A549 (cell line): ENCODE measurements around the gene YPEL1. TPM values are rescaled to one million over a fixed set of nuclear protein-coding genes. Genes with fewer than 3 reads are reported as not detected.

Source experiments
- ATAC-seq, 2 experiments: fragments of 200-7000 bp in 1 of 2; fragments of >200 bp in 1 of 2; cut with Nextera tagmentation in 1 of 2; cut with Tn5 transposase in 1 of 2; 3 replicates each; pipeline versions ENCODE4 v1.8.0 to v1.9.1; 2018 to 2020; ENCODE audit warnings: mild to moderate bottlenecking in 1 of 2, moderate library complexity in 1 of 2
- CTCF ChIA-PET: fragments of 300-600 bp; sonication (Branson Sonifier 250); formaldehyde crosslinking; extraction: SDS; loops from one replicate; lab custom pipeline; 2021; ENCODE audit warnings: antibody characterized with exemption, inconsistent platforms; lab: Yijun Ruan, JAX
- POLR2A ChIA-PET: fragments of 350-600 bp; formaldehyde crosslinking; extraction: SDS; loops from one replicate; lab custom pipeline; 2021; ENCODE audit warnings: antibody characterized with exemption, inconsistent platforms; lab: Yijun Ruan, JAX
- DNase-seq, 2 experiments: peaks; one replicate each; pipeline versions ENCODE4 v3.0.0 to v3.0.0-alpha.2; 2011 to 2016; ENCODE audit warnings: low read depth in 1 of 2, low spot score in 1 of 2
- FAIRE-seq: peaks from 2 replicates; lab custom pipeline; 2011; peaks lifted over from hg19 to GRCh38; lab: Jason Lieb, UNC
- H3K27ac ChIP-seq, 2 experiments: fragments of >200 bp; sonication (Bioruptor Twin); formaldehyde crosslinking; 3 replicates each; pipeline ENCODE4 v1.5.1; 2016 to 2017
- H3K4me1 ChIP-seq: fragments of >200 bp; sonication (Bioruptor Twin); formaldehyde crosslinking; 3 replicates; pipeline ENCODE4 v1.6.1; 2016
- H3K4me2 ChIP-seq: fragments of >200 bp; sonication (Bioruptor Twin); formaldehyde crosslinking; 3 replicates; pipeline ENCODE4 v1.6.1; 2016
- H3K4me3 ChIP-seq: fragments of >200 bp; sonication (Bioruptor Twin); formaldehyde crosslinking; 3 replicates; pipeline ENCODE4 v1.5.1; 2016
- H3K9me3 ChIP-seq: fragments of >200 bp; sonication (Bioruptor Twin); formaldehyde crosslinking; 3 replicates; pipeline ENCODE4 v1.6.1; 2016
- CBX2 ChIP-seq: fragments of 200-600 bp; sonication (generic); IDR thresholded peaks from 2 replicates; pipeline ENCODE4 v1.6.1; 2016; ENCODE audit warnings: low read depth, mild to moderate bottlenecking, borderline replicate concordance
- CEBPB ChIP-seq, 2 experiments: fragments of >200 bp in 1 of 2; sonication (Bioruptor Twin) in 1 of 2; formaldehyde crosslinking in 1 of 2; IDR thresholded peaks; 2 replicates each; pipeline ENCODE4 v1.6.1; 2012 to 2016
- CHD2 ChIP-seq: fragments of 150-350 bp; IDR thresholded peaks from 2 replicates; pipeline ENCODE4 v1.6.1; 2014; ENCODE audit warnings: low read length; ENCODE audit not compliant: partially characterized antibody
- EHF ChIP-seq: fragments of 250-450 bp; sonication (Bioruptor Pico); IDR thresholded peaks from 2 replicates; pipeline ENCODE4 v1.5.0; 2020; ENCODE audit warnings: mild to moderate bottlenecking
- ELK1 ChIP-seq: fragments of 150-350 bp; IDR thresholded peaks from 2 replicates; pipeline ENCODE4 v1.6.1; 2014; ENCODE audit warnings: low read depth, mild to moderate bottlenecking, low read length
- FOSB ChIP-seq: fragments of 250-450 bp; sonication (Bioruptor Pico); IDR thresholded peaks from 2 replicates; pipeline ENCODE4 v1.5.0; 2020; ENCODE audit warnings: mild to moderate bottlenecking, moderate library complexity
- GATA3 ChIP-seq: IDR thresholded peaks from 2 replicates; pipeline ENCODE4 v1.6.1; 2012; ENCODE audit warnings: borderline replicate concordance
- HDAC2 ChIP-seq: fragments of 200-600 bp; sonication (generic); IDR thresholded peaks from 2 replicates; pipeline ENCODE4 v1.6.1; 2016
- HMGXB4 ChIP-seq: fragments of 250-450 bp; sonication (Bioruptor Pico); IDR thresholded peaks from 2 replicates; pipeline ENCODE4 v1.5.0; 2021; ENCODE audit warnings: mild to moderate bottlenecking, moderate library complexity, borderline replicate concordance
- JUN ChIP-seq, 2 experiments: fragments of >200 bp; sonication (Bioruptor Twin); formaldehyde crosslinking; IDR thresholded peaks; 2 replicates in 1 of 2; 3 replicates in 1 of 2; pipeline ENCODE4 v1.6.1; 2016 to 2017
- MYC ChIP-seq: IDR thresholded peaks from 2 replicates; pipeline ENCODE4 v1.6.1; 2012; ENCODE audit warnings: mild to moderate bottlenecking, inconsistent platforms, low read length, improper control_type of control experiment, borderline replicate concordance
- NPAS2 ChIP-seq: fragments of 250-450 bp; sonication (Bioruptor Pico); IDR thresholded peaks from 2 replicates; pipeline ENCODE4 v1.8.0; 2022; ENCODE audit warnings: mild to moderate bottlenecking, moderate library complexity, borderline replicate concordance
- PBX3 ChIP-seq: IDR thresholded peaks from 2 replicates; pipeline ENCODE4 v1.6.1; 2012
- PHF8 ChIP-seq: fragments of 200-600 bp; sonication (generic); IDR thresholded peaks from 2 replicates; pipeline ENCODE4 v1.6.1; 2016; ENCODE audit warnings: low read depth, mild to moderate bottlenecking, antibody characterized with exemption, moderate library complexity, borderline replicate concordance
- RAD21 ChIP-seq, 2 experiments: fragments of >200 bp in 1 of 2; sonication (Bioruptor Twin) in 1 of 2; formaldehyde crosslinking in 1 of 2; IDR thresholded peaks in 1 of 2; conservative IDR thresholded peaks in 1 of 2; 2 replicates in 1 of 2; 3 replicates in 1 of 2; pipeline ENCODE4 v1.6.1; 2012 to 2018; ENCODE audit warnings: inconsistent platforms in 1 of 2
- RCOR1 ChIP-seq: fragments of 150-350 bp; IDR thresholded peaks from 2 replicates; pipeline ENCODE4 v1.6.1; 2014; ENCODE audit warnings: antibody characterized with exemption, low read length, low read depth
- SREBF2 ChIP-seq: fragments of 450-650 bp; IDR thresholded peaks from 2 replicates; pipeline ENCODE4 v1.6.1; 2014; ENCODE audit warnings: mild to moderate bottlenecking, moderate library complexity
- TFCP2L1 ChIP-seq: fragments of 250-450 bp; sonication (Bioruptor Pico); IDR thresholded peaks from 2 replicates; pipeline ENCODE4 v1.5.0; 2021; ENCODE audit warnings: mild to moderate bottlenecking
- TP53 ChIP-seq: fragments of 250-450 bp; sonication (Bioruptor Pico); IDR thresholded peaks from 2 replicates; pipeline ENCODE4 v1.5.0; 2021; ENCODE audit warnings: mild to moderate bottlenecking, moderate library complexity
- ZC3H11A ChIP-seq: fragments of 450-650 bp; IDR thresholded peaks from 2 replicates; pipeline ENCODE4 v1.6.1; 2014; ENCODE audit warnings: antibody characterized with exemption, mild to moderate bottlenecking
- ZFP36 ChIP-seq: fragments of 450-650 bp; IDR thresholded peaks from 2 replicates; pipeline ENCODE4 v1.6.1; 2014; ENCODE audit warnings: borderline replicate concordance; ENCODE audit not compliant: partially characterized antibody
- WGBS: methylation state at CpG from one replicate; pipeline ENCODE4 v1.1.6; 2017; ENCODE audit errors: missing lambda C conversion rate; 5-methylcytosine and 5-hydroxymethylcytosine counted together
- polyA plus RNA-seq, 4 experiments: library from polyadenylated mRNA; depleted of rRNA in 3 of 4; stranded (reverse); fragments of >200 nt; fragmentation: RNase III in 1 of 4; extraction: RNeasy Plus Mini Kit Qiagen cat#74134 plus additional on column Dnase treatment in 1 of 4; gene quantifications; 2 replicates in 3 of 4; 3 replicates in 1 of 4; pipeline ENCODE4 v1.2.3, GENCODE V29; 2011 to 2017
- TF ChIP-seq, protein P1 (sequence below): fragments of >200 bp; sonication (Bioruptor Twin); formaldehyde crosslinking; IDR thresholded peaks from 2 replicates; pipeline ENCODE4 v1.6.1; 2016
- TF ChIP-seq, protein P2 (sequence below): fragments of >200 bp; sonication (Bioruptor Twin); formaldehyde crosslinking; IDR thresholded peaks from 3 replicates; pipeline ENCODE4 v1.6.1; 2016
- TF ChIP-seq, protein P3 (sequence below): fragments of 450-650 bp; IDR thresholded peaks from 2 replicates; pipeline ENCODE4 v1.6.1; 2014; ENCODE audit warnings: antibody characterized with exemption

Gene YPEL1
- polyA plus RNA-seq, 2 of the 4 experiments (the other 2 are of a cell fraction), result 0.22 to 0.59 TPM

- no peak for DNase-seq
- WGBS, result 47% methylated on average over 17 of the region's 17 CpGs
- ATAC-seq, result peak in 1 of 2 experiments; percentile 28; a peak in 3 of 6 replicates
- TF ChIP-seq ZC3H11A (no peak), PBX3 (no peak), JUN (IDR thresholded peaks at IDR 0.05) (0 out of 5 replicates have a peak, but pooled peaks of 1 of the 2 experiments have one; percentile 23)
- Histone ChIP-seq H3K4me2 (peak overlapping the region; percentile 65), H3K27ac (peak overlapping the region; percentile 52 to 88; a peak in 4 of 6 replicates), H3K9me3 (no peaks in the 10 kb centered on the region), H3K4me3 (peak overlapping the region; percentile 52), H3K4me1 (0 out of 3 replicates have a peak, but pooled peaks cover 4% of the 10 kb centered on the region)
- ChIA-PET POLR2A (no interaction called here), CTCF (interaction anchor here (1.9 to 2.1 kb wide), 2 partner anchors 10 to 15 kb away, joined by 5 to 9 read pairs; partner anchors contain the start of gene SDF2L1)
- no peak for FAIRE-seq
Measured at GRCh38 chr22:21657020-21657359, 78.6 kb downstream of the YPEL1 start.

DNA sequence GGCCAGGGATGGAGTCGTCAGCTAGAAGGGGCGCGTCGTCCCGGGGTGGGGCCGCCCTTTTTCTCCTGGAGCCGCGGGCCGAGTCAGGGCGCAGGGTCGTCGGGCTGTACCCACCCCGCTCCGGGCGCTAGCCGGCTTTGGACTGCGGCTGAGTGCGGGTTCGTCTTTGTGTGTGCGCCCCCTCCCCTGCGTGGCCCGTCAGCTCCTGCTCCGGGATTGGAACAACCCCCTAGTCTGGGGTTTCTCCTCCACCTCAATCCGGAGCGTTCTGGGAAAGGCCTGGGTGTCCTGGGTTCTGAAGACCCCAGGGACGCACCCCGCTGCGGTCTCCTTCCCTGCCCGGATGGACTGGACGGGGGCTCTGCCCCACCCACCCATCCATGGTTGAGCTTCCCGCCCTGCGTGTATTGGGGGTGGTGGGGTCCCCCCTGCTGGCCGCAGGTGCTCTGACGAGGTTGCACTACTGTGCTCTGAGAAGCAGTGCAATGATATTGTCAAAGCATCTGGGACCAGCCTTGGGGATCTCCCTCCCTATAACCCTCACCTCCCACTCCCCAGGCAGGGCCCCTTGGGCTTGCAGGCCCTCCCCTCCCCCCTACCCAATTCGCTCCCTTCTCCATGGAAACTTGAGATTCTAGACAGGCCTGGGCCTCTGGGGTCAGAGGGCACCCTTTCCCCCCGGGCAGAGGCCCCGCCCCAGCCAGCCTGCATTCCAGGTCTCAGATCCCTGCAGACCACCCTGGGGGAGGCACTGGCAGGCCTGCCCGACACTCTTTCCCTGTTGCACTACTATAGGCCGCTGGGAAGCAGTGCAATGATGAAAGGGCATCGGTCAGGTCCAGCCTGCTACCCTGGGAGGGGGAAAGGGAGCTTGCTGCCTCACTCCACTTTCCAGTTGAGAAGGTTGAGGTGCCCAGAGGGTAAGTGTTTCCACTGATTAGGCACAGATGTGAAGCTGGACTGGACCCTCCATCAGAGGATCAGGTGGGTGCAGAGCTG is 82.7 kb downstream of the YPEL1 start:
- ATAC-seq (no peak; a peak in 2 of 6 replicates), FAIRE-seq (no peak), DNase-seq (no peak)
- H3K27ac ChIP-seq, result peak overlapping the region; percentile 63 to 87
- H3K4me3 ChIP-seq, result peak overlapping the region; percentile 55
- TF ChIP-seq RAD21 (conservative IDR thresholded peaks at IDR 0.05 in 1 of 2, IDR thresholded peaks at IDR 0.05 in 1 of 2) (no peak), MYC (0 out of 2 replicates have a peak, but pooled peaks have one; percentile 1)
- 52% methylated on average over 29 of the region's 40 CpGs for WGBS
- no peaks in the 10 kb centered on the region for H3K4me1 ChIP-seq
- H3K4me2 ChIP-seq, result peak overlapping the region; percentile 84
- CTCF ChIA-PET, result interaction anchor here (1.3 to 4.0 kb wide), 3 partner anchors 11 to 23 kb away, joined by 5 to 24 read pairs (median 5); partner anchors contain the start of genes PPIL2, SDF2L1 and YDJC
- POLR2A ChIA-PET, result no interaction called here
- H3K9me3 ChIP-seq, result no peaks in the 10 kb centered on the region

- Histone ChIP-seq H3K4me2 (peak overlapping the region; percentile 84), H3K27ac (peak overlapping the region; percentile 63 to 87), H3K4me3 (peak overlapping the region; percentile 55), H3K4me1 (no peaks in the 10 kb centered on the region), H3K9me3 (no peaks in the 10 kb centered on the region)
- ChIA-PET POLR2A (no interaction called here), CTCF (interaction anchor here (4.0 kb wide), 1 partner anchor 10 kb away, joined by 24 read pairs; the partner anchor contains the start of gene SDF2L1)
- DNase-seq, result peak; percentile 72 to 88
- FAIRE-seq, result no peak
- ATAC-seq, result peak; percentile 96 to 99
- under 1% methylated on average over 28 of the region's 44 CpGs for WGBS
- TF ChIP-seq, protein P1, sequence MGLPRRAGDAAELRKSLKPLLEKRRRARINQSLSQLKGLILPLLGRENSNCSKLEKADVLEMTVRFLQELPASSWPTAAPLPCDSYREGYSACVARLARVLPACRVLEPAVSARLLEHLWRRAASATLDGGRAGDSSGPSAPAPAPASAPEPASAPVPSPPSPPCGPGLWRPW, result no peak
- TF ChIP-seq CHD2 (no peak), RCOR1 (no peak), CBX2 (no peak), HMGXB4 (CRISPR knock-in tag) (no peak), NPAS2 (CRISPR knock-in tag) (no peak), JUN (IDR thresholded peaks at IDR 0.05) (no peak), ZFP36 (no peak), HDAC2 (no peak), TFCP2L1 (CRISPR knock-in tag) (no peak), TP53 (CRISPR knock-in tag) (no peak), SREBF2 (no peak), PHF8 (peak; percentile 44; the same call in 1 of the 2 replicates), CEBPB (IDR thresholded peaks at IDR 0.05) (peak in 1 of 2 experiments; percentile 57; a peak in 2 of 4 replicates), ZC3H11A (no peak), GATA3 (no peak), ELK1 (no peak), EHF (CRISPR knock-in tag) (no peak), FOSB (no peak)
- TF ChIP-seq, protein P2, sequence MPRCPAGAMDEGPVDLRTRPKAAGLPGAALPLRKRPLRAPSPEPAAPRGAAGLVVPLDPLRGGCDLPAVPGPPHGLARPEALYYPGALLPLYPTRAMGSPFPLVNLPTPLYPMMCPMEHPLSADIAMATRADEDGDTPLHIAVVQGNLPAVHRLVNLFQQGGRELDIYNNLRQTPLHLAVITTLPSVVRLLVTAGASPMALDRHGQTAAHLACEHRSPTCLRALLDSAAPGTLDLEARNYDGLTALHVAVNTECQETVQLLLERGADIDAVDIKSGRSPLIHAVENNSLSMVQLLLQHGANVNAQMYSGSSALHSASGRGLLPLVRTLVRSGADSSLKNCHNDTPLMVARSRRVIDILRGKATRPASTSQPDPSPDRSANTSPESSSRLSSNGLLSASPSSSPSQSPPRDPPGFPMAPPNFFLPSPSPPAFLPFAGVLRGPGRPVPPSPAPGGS, result no peak
- TF ChIP-seq, protein P3, sequence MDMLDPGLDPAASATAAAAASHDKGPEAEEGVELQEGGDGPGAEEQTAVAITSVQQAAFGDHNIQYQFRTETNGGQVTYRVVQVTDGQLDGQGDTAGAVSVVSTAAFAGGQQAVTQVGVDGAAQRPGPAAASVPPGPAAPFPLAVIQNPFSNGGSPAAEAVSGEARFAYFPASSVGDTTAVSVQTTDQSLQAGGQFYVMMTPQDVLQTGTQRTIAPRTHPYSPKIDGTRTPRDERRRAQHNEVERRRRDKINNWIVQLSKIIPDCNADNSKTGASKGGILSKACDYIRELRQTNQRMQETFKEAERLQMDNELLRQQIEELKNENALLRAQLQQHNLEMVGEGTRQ, result no peak
Measured at GRCh38 chr22:21652010-21652546, 83.5 kb downstream of the YPEL1 start.
